Astrocyte (in vitro differentiated cells and primary cell): ENCODE measurements around the gene PHYHD1.

Experiments used
- EZH2 ChIP-seq: IDR thresholded peaks from 2 replicates; pipeline ENCODE4 v1.6.1; 2012; ENCODE audit warnings: mild to moderate bottlenecking, low read length, inconsistent platforms; ENCODE audit not compliant: insufficient read depth
- TF ChIP-seq, protein P1 (sequence below): IDR thresholded peaks from 2 replicates; pipeline ENCODE4 v1.5.1; 2011; ENCODE audit warnings: low read depth, mild to moderate bottlenecking, inconsistent platforms, low read length, moderate library complexity; ENCODE audit not compliant: insufficient read depth

DNA sequence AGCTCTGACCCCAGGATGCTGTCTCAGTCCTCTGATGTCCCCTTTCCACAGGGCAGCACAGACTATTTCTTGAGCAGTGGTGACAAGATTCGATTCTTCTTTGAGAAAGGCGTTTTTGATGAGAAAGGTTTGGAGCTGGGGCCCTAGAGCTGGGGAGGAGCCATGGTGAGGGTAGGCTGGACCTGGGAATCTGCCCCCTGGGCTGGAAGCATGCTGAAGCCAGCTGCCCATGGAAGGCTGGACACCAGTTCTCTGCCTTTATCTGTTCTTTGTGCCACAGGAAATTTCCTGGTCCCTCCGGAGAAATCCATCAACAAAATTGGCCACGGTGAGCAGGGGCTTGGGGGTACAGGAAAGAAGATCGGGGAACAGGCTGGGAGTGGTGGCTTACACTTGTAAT, 12.9 kb downstream of the PHYHD1 start:
- TF ChIP-seq, protein P1, sequence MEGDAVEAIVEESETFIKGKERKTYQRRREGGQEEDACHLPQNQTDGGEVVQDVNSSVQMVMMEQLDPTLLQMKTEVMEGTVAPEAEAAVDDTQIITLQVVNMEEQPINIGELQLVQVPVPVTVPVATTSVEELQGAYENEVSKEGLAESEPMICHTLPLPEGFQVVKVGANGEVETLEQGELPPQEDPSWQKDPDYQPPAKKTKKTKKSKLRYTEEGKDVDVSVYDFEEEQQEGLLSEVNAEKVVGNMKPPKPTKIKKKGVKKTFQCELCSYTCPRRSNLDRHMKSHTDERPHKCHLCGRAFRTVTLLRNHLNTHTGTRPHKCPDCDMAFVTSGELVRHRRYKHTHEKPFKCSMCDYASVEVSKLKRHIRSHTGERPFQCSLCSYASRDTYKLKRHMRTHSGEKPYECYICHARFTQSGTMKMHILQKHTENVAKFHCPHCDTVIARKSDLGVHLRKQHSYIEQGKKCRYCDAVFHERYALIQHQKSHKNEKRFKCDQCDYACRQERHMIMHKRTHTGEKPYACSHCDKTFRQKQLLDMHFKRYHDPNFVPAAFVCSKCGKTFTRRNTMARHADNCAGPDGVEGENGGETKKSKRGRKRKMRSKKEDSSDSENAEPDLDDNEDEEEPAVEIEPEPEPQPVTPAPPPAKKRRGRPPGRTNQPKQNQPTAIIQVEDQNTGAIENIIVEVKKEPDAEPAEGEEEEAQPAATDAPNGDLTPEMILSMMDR: no peak
- no peak for TF ChIP-seq EZH2
